DOHH2 (cell line): Measurements from ENCODE around the gene CTAG2.
"Not testable (repeated sequence)": the region's sequence is repeated elsewhere in the genome, so short reads cannot be mapped to it uniquely, and the experiment has no call there.

ENCODE experiments used
- CTCF ChIP-seq: fragments of 200-600 bp; sonication (generic); IDR thresholded peaks from one replicate; pipeline ENCODE4 v1.5.1; 2014; ENCODE audit warnings: antibody characterized with exemption, mild to moderate bottlenecking, low read depth, low read length; ENCODE audit not compliant: poor library complexity, severe bottlenecking
- EZH2phosphoT487 ChIP-seq: fragments of 200-600 bp; sonication (generic); IDR thresholded peaks from 2 replicates; pipeline ENCODE4 v1.6.1; 2017; ENCODE audit warnings: borderline replicate concordance, mild to moderate bottlenecking, antibody characterized with exemption, low read length, moderate library complexity, mixed read lengths

- TF ChIP-seq CTCF, EZH2phosphoT487: not testable (repeated sequence)
Measured at GRCh38 chrX:154620767-154621414, 32.5 kb downstream of the CTAG2 start.
